ENCODE results near the gene HIF3A. TPM values are rescaled to one million over a fixed set of nuclear protein-coding genes. Genes with fewer than 3 reads are reported as not detected.
A peak's percentile ranks its signal among the peaks of the same experiment; 100 is the strongest.

The HIF3A gene
- total RNA-seq, 1 experiment from 2014 or later, result not detected

- ATAC-seq (no peak), DNase-seq (no peak)
- BruUV-seq (replicated peaks), result no TSS peak
- Histone ChIP-seq H3K9me3 (ENCODE audit: low read length) (no peaks in the 10 kb centered on the region), H3K4me2 (ENCODE audit: low read length) (peak overlapping the region; percentile 92), H4K20me1 (ENCODE audit: low read length) (no peaks in the 10 kb centered on the region), H3K4me3 (ENCODE audit: low read length) (peak overlapping the region; percentile 97), H3K9ac (ENCODE audit: low read length) (peak overlapping the region; percentile 98), H3K27me3 (ENCODE audit: low read length) (no peaks in the 10 kb centered on the region), H3K9me2 (replicated peaks; ENCODE audit: low read length) (no peaks in the 10 kb centered on the region), H2AFZ (ENCODE audit: low read length) (no peak overlapping the region), H3K79me2 (ENCODE audit: low read length) (peaks cover 57% of the 10 kb centered on the region), H3K4me1 (ENCODE audit: insufficient read depth, low read length) (peaks cover 12% of the 10 kb centered on the region; the same call in 1 of the 2 replicates), H3K27ac (ENCODE audit: low read length) (no peak overlapping the region), H3F3A (ENCODE audit: low read length, unreplicated experiment) (no peaks in the 10 kb centered on the region), H3K36me3 (ENCODE audit: low read depth, low read length) (peaks cover 2% of the 10 kb centered on the region; the same call in 1 of the 2 replicates)
- intact Hi-C loops (cut with micrococcal nuclease), result loop anchor here (1.0 kb wide), 1 partner anchor 17 kb away; no protein-coding TSS in a partner anchor
- ChIA-PET CTCF (no interaction called here), POLR2A (ENCODE audit: unreplicated experiment) (interaction anchor here (0.6 kb wide), 1 partner anchor 126 kb away, joined by 9 read pairs; no protein-coding TSS in a partner anchor)
- TF ChIP-seq, protein P1, sequence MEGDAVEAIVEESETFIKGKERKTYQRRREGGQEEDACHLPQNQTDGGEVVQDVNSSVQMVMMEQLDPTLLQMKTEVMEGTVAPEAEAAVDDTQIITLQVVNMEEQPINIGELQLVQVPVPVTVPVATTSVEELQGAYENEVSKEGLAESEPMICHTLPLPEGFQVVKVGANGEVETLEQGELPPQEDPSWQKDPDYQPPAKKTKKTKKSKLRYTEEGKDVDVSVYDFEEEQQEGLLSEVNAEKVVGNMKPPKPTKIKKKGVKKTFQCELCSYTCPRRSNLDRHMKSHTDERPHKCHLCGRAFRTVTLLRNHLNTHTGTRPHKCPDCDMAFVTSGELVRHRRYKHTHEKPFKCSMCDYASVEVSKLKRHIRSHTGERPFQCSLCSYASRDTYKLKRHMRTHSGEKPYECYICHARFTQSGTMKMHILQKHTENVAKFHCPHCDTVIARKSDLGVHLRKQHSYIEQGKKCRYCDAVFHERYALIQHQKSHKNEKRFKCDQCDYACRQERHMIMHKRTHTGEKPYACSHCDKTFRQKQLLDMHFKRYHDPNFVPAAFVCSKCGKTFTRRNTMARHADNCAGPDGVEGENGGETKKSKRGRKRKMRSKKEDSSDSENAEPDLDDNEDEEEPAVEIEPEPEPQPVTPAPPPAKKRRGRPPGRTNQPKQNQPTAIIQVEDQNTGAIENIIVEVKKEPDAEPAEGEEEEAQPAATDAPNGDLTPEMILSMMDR (conservative IDR thresholded peaks at IDR 0.05; ENCODE audit: low read depth, low read length), result no peak
- no peak for TF ChIP-seq EZH2 (IDR thresholded peaks at IDR 0.05; ENCODE audit: low read length, unreplicated experiment)
Observed at GRCh38 chr19:46347985-46348384, 51.1 kb downstream of the HIF3A start.

- H2AFZ ChIP-seq (ENCODE audit: low read length), result no peak overlapping the region
- no peaks in the 10 kb centered on the region for H3K9me2 ChIP-seq (replicated peaks; ENCODE audit: low read length)
- no peaks in the 10 kb centered on the region for H3F3A ChIP-seq (ENCODE audit: low read length, unreplicated experiment)
- H3K27ac ChIP-seq (ENCODE audit: low read length), result no peak overlapping the region
- intact Hi-C loops (cut with micrococcal nuclease), result no loop called here
- TF ChIP-seq, protein P1 (conservative IDR thresholded peaks at IDR 0.05; ENCODE audit: low read depth, low read length), result no peak
- TF ChIP-seq EZH2phosphoT487 (IDR thresholded peaks at IDR 0.05; ENCODE audit: borderline replicate concordance, low read length) (no peak), EZH2 (IDR thresholded peaks at IDR 0.05; ENCODE audit: low read length, unreplicated experiment) (no peak)
- ATAC-seq, result no peak
- peak overlapping the region; percentile 34; the same call in 1 of the 2 replicates for H3K4me2 ChIP-seq (ENCODE audit: low read length)
- peaks cover 58% of the 10 kb centered on the region for H3K79me2 ChIP-seq (ENCODE audit: low read length)
- DNase-seq, result no peak
- POLR2A ChIA-PET (ENCODE audit: unreplicated experiment), result no interaction called here
- no peaks in the 10 kb centered on the region for H4K20me1 ChIP-seq (ENCODE audit: low read length)
- H3K9ac ChIP-seq (ENCODE audit: low read length), result no peak overlapping the region
- no peak overlapping the region for H3K4me3 ChIP-seq (ENCODE audit: low read length)
- CTCF ChIA-PET, result no interaction called here
- no peaks in the 10 kb centered on the region for H3K27me3 ChIP-seq (ENCODE audit: low read length)
- BruUV-seq (replicated peaks), result no TSS peak
- peaks cover 12% of the 10 kb centered on the region; the same call in 1 of the 2 replicates for H3K4me1 ChIP-seq (ENCODE audit: insufficient read depth, low read length)
- no peaks in the 10 kb centered on the region for H3K9me3 ChIP-seq (ENCODE audit: low read length)
- H3K36me3 ChIP-seq (ENCODE audit: low read depth, low read length), result peaks cover 8% of the 10 kb centered on the region
Observed at GRCh38 chr19:46349311-46349993, 52.6 kb downstream of the HIF3A start.
